ENCODE results near the gene SAP25.

SAP25 gene

GRCh38 chr7:100573691-100574361 is at the start of gene SAP25:
TSS of gene SAP25 (minus strand) at chr7:100573900. CDS start at chr7:100573742, 158 bp downstream.
- DNase-seq (ENCODE audit: low spot score), result no peak

GRCh38 chr7:100621554-100621953 is 47.9 kb upstream of the SAP25 start:
- DNase-seq (ENCODE audit: low spot score), result no peak

- no peak for DNase-seq (ENCODE audit: low spot score)
Observed at GRCh38 chr7:100620804-100621203, 47.1 kb upstream of the SAP25 start.

- DNase-seq (ENCODE audit: low spot score), result no peak
Observed at GRCh38 chr7:100620239-100620638, 46.5 kb upstream of the SAP25 start.

- DNase-seq (ENCODE audit: low spot score), result no peak
Observed at GRCh38 chr7:100614308-100614861, 40.7 kb upstream of the SAP25 start.

- no peak for DNase-seq (ENCODE audit: low spot score)
Observed at GRCh38 chr7:100613412-100614175, 39.9 kb upstream of the SAP25 start.

- DNase-seq (ENCODE audit: low spot score), result no peak
Observed at GRCh38 chr7:100612730-100613390, 39.2 kb upstream of the SAP25 start.

- peak; percentile 100 for DNase-seq (ENCODE audit: low spot score)
Observed at GRCh38 chr7:100611983-100612729, 38.5 kb upstream of the SAP25 start, which contains the start of gene MOSPD3. TSS of gene MOSPD3 (plus strand) at chr7:100612540. CDS start at chr7:100612792, 252 bp downstream.

GRCh38 chr7:100609958-100610357 is 36.3 kb upstream of the SAP25 start:
- no peak for DNase-seq (ENCODE audit: low spot score)

GRCh38 chr7:100607111-100607510 is 33.4 kb upstream of the SAP25 start:
- no peak for DNase-seq (ENCODE audit: low spot score)

GRCh38 chr7:100606313-100606712 is 32.6 kb upstream of the SAP25 start:
- no peak for DNase-seq (ENCODE audit: low spot score)

GRCh38 chr7:100604976-100605911 is 31.5 kb upstream of the SAP25 start:
- DNase-seq (ENCODE audit: low spot score), result no peak

GRCh38 chr7:100604028-100604975 is 30.6 kb upstream of the SAP25 start:
- DNase-seq (ENCODE audit: low spot score), result no peak

GRCh38 chr7:100603726-100604027 is 30.0 kb upstream of the SAP25 start:
- DNase-seq (ENCODE audit: low spot score), result no peak

- no peak for DNase-seq (ENCODE audit: low spot score)
Observed at GRCh38 chr7:100602889-100603725, 29.4 kb upstream of the SAP25 start.

GRCh38 chr7:100600730-100601038 is 27.0 kb upstream of the SAP25 start:
- DNase-seq (ENCODE audit: low spot score), result no peak

GRCh38 chr7:100599911-100600729 is 26.4 kb upstream of the SAP25 start:
- DNase-seq (ENCODE audit: low spot score), result no peak

- DNase-seq (ENCODE audit: low spot score), result no peak
Observed at GRCh38 chr7:100598425-100598824, 24.7 kb upstream of the SAP25 start.

Measured in pons (tissue), 1 donor.